GM23338 (cell line): ENCODE data around the gene TNNT3. TPM values are rescaled to one million over a fixed set of nuclear protein-coding genes. Genes with fewer than 3 reads are reported as not detected.

Experiments used
- ATAC-seq: fragments of 200-7000 bp; cut with Tn5 transposase; 3 replicates; pipeline ENCODE4 v1.9.1; 2020
- DNase-seq: peaks from one replicate; pipeline ENCODE4 v3.0.0-alpha.2; 2015; ENCODE audit warnings: low spot score
- H2AFZ ChIP-seq: fragments of 200-600 bp; sonication (generic); 2 replicates; pipeline ENCODE4 v1.8.0; 2016; ENCODE audit warnings: antibody characterized with exemption, mild to moderate bottlenecking, moderate library complexity
- H3F3A ChIP-seq: fragments of 200-600 bp; sonication (generic); replicated peaks from 2 replicates; pipeline ENCODE4 v1.8.0; 2017; ENCODE audit warnings: antibody characterized with exemption, mixed run types, low read depth
- H3K27ac ChIP-seq: fragments of 200-600 bp; sonication (generic); 2 replicates; pipeline ENCODE4 v1.6.1; 2016; ENCODE audit warnings: low read depth
- H3K27me3 ChIP-seq: fragments of 200-600 bp; sonication (generic); 2 replicates; pipeline ENCODE4 v1.8.0; 2016; ENCODE audit warnings: mild to moderate bottlenecking, mixed run types, moderate library complexity; ENCODE audit not compliant: insufficient read depth
- H3K36me3 ChIP-seq: fragments of 200-600 bp; sonication (generic); 2 replicates; pipeline ENCODE4 v1.8.0; 2016; ENCODE audit warnings: mild to moderate bottlenecking; ENCODE audit not compliant: insufficient read depth
- H3K4me1 ChIP-seq: fragments of 200-600 bp; sonication (generic); 2 replicates; pipeline ENCODE4 v1.8.0; 2016; ENCODE audit warnings: mild to moderate bottlenecking, moderate library complexity; ENCODE audit not compliant: insufficient read depth
- H3K4me2 ChIP-seq: fragments of 200-600 bp; sonication (generic); 2 replicates; pipeline ENCODE4 v1.7.1; 2017; ENCODE audit warnings: mixed run types
- H3K4me3 ChIP-seq: fragments of 200-600 bp; sonication (generic); 2 replicates; pipeline ENCODE4 v1.6.1; 2016; ENCODE audit warnings: mixed run types
- H3K79me2 ChIP-seq: fragments of 200-600 bp; sonication (generic); replicated peaks from 2 replicates; pipeline ENCODE4 v1.8.0; 2017; ENCODE audit warnings: mild to moderate bottlenecking; ENCODE audit not compliant: insufficient read depth
- H3K9me2 ChIP-seq: fragments of 200-600 bp; sonication (generic); 2 replicates; pipeline ENCODE4 v1.8.0; 2017; ENCODE audit not compliant: insufficient read depth
- H4K20me1 ChIP-seq: fragments of 200-600 bp; sonication (generic); replicated peaks from 2 replicates; pipeline ENCODE4 v1.8.0; 2017; ENCODE audit warnings: mild to moderate bottlenecking; ENCODE audit not compliant: insufficient read depth
- H3K27ac Mint-ChIP-seq: 2 replicates; pipeline ENCODE4 v1.8.0; 2020; ENCODE audit warnings: inconsistent platforms, mild to moderate bottlenecking, moderate library complexity, mixed read lengths
- H3K27me3 Mint-ChIP-seq: 3 replicates; pipeline ENCODE4 v1.8.0; 2022; ENCODE audit warnings: low read depth, mild to moderate bottlenecking, moderate library complexity, mixed read lengths, inconsistent platforms; ENCODE audit not compliant: insufficient read depth, poor library complexity
- H3K36me3 Mint-ChIP-seq: 3 replicates; pipeline ENCODE4 v1.8.0; 2021; ENCODE audit warnings: low read depth, mild to moderate bottlenecking, inconsistent platforms, moderate library complexity, mixed read lengths
- H3K4me1 Mint-ChIP-seq: 3 replicates; pipeline ENCODE4 v1.8.0; 2020; ENCODE audit warnings: mild to moderate bottlenecking, inconsistent platforms, mixed read lengths
- H3K4me3 Mint-ChIP-seq: 3 replicates; pipeline ENCODE4 v1.8.0; 2021; ENCODE audit warnings: moderate library complexity, mild to moderate bottlenecking, inconsistent platforms, mixed read lengths
- H3K9me3 Mint-ChIP-seq: 3 replicates; pipeline ENCODE4 v1.8.0; 2020; ENCODE audit warnings: moderate library complexity, mild to moderate bottlenecking, inconsistent platforms, mixed read lengths
- CREB1 ChIP-seq: fragments of 250-450 bp; sonication (Bioruptor Pico); IDR thresholded peaks from 2 replicates; pipeline ENCODE4 v1.5.0; 2020; ENCODE audit warnings: low read depth, mild to moderate bottlenecking, moderate library complexity
- CTCF ChIP-seq, 2 experiments: fragments of 200-600 bp in 1 of 2; sonication (generic) in 1 of 2; conservative IDR thresholded peaks; 2 replicates each; pipeline versions ENCODE4 v1.5.1 to v1.6.1; 2016 to 2017; ENCODE audit warnings: antibody characterized with exemption in 2 of 2, low read depth in 2 of 2, mild to moderate bottlenecking in 2 of 2, moderate library complexity in 1 of 2
- ETS1 ChIP-seq: IDR thresholded peaks from 2 replicates; pipeline ENCODE4 v1.6.1; 2016; ENCODE audit warnings: antibody characterized with exemption
- EZH2phosphoT487 ChIP-seq: fragments of 200-600 bp; sonication (generic); IDR thresholded peaks from one replicate; pipeline ENCODE4 v1.8.1; 2018; ENCODE audit warnings: antibody characterized with exemption; ENCODE audit not compliant: unreplicated experiment
- JUNB ChIP-seq: IDR thresholded peaks from one replicate; pipeline ENCODE4 v1.6.1; 2016; ENCODE audit warnings: antibody characterized with exemption; ENCODE audit not compliant: unreplicated experiment
- POLR2AphosphoS5 ChIP-seq: IDR thresholded peaks from 2 replicates; pipeline ENCODE4 v1.6.1; 2016; ENCODE audit warnings: antibody characterized with exemption, low read depth
- STAT1 ChIP-seq: IDR thresholded peaks from one replicate; pipeline ENCODE4 v1.6.1; 2016; ENCODE audit warnings: antibody characterized with exemption; ENCODE audit not compliant: unreplicated experiment
- ZNF331 ChIP-seq: fragments of 250-450 bp; sonication (Bioruptor Pico); IDR thresholded peaks from 2 replicates; pipeline ENCODE4 v1.5.0; 2020; ENCODE audit warnings: low read depth, mild to moderate bottlenecking, moderate library complexity
- polyA plus RNA-seq: library from polyadenylated mRNA; unstranded; fragments of >200 nt; fragmentation: Nextera tagmentation; extraction: Ambion mirVana; gene quantifications from 2 replicates; pipeline ENCODE4 v1.2.1, GENCODE V29; 2016
- total RNA-seq: library from RNA; depleted of rRNA; stranded (reverse); fragments of >200 nt; shearing (Covaris generic); gene quantifications from 2 replicates; pipeline ENCODE4 v1.2.3, GENCODE V29; 2014
- TF ChIP-seq, protein P1 (sequence below): fragments of 250-450 bp; sonication (Bioruptor Pico); IDR thresholded peaks from 2 replicates; pipeline ENCODE4 v1.5.0; 2020; ENCODE audit warnings: mild to moderate bottlenecking, moderate library complexity

Gene TNNT3
- total and polyA plus RNA-seq, 2 experiments from 2014 or later = not detected

DNA sequence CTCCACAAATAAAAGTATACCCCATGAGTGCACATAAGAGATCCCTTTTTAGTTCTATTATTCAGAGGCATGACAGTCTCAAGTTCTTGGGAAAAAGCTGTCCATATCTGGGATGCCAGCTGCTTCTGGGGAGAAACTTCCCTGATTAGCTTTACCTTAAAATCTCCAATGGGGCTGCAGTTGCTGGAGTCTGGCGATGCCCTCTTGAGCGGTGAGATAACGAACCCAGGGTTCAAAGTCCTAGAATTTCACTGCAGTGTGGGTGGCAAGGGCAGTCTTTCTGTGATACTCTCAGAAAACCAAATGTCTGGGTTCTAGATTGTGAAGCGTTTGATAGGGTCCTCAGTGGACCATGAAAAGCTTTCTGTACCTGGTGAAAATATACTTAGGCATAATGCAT lies 20.4 kb upstream of the TNNT3 start (continued):
- no peak for TF ChIP-seq ETS1
- TF ChIP-seq ZNF331 (CRISPR knock-in tag) = no peak
- no peak for TF ChIP-seq CREB1 (CRISPR knock-in tag)
- TF ChIP-seq EZH2phosphoT487 = no peak

DNA sequence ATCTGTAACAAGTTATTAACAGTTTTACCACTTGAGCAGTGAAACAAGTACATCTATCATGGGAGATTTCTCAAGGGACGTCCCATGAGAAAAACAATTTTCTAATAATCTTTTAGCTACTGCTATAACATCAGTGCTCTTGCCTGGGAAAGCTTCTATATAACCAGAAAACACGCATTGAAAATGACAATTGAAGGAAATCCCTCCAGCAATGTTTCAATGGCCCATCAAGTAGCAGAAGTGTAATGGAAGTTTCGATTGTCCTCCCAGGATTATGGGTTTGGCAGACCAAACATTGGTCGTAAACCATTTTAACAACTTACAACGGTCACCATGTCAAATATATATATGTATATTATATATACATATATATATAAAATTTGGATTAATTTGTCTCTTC lies 19.8 kb upstream of the TNNT3 start:
- H3K4me2 ChIP-seq = no peak overlapping the region
- Mint-ChIP-seq H3K4me3 (no peak overlapping the region), H3K27me3 (peaks cover 3% of the 10 kb centered on the region), H3K27ac (no peak overlapping the region), H3K36me3 (no peaks in the 10 kb centered on the region), H3K4me1 (peaks cover 8% of the 10 kb centered on the region), H3K9me3 (no peaks in the 10 kb centered on the region)
- no peak overlapping the region for H3K27ac ChIP-seq
- H4K20me1 ChIP-seq = no peaks in the 10 kb centered on the region
- H3F3A ChIP-seq = no peaks in the 10 kb centered on the region
- TF ChIP-seq STAT1 (no peak), POLR2AphosphoS5 (no peak), JUNB (no peak), CREB1 (CRISPR knock-in tag) (no peak)
- no peak overlapping the region for H2AFZ ChIP-seq
- DNase-seq (no peak), ATAC-seq (no peak)
- H3K36me3 ChIP-seq = no peaks in the 10 kb centered on the region
- H3K27me3 ChIP-seq = no peaks in the 10 kb centered on the region
- no peaks in the 10 kb centered on the region for H3K79me2 ChIP-seq
- H3K4me1 ChIP-seq = no peaks in the 10 kb centered on the region
- no peak overlapping the region for H3K4me3 ChIP-seq
- no peaks in the 10 kb centered on the region for H3K9me2 ChIP-seq

DNA sequence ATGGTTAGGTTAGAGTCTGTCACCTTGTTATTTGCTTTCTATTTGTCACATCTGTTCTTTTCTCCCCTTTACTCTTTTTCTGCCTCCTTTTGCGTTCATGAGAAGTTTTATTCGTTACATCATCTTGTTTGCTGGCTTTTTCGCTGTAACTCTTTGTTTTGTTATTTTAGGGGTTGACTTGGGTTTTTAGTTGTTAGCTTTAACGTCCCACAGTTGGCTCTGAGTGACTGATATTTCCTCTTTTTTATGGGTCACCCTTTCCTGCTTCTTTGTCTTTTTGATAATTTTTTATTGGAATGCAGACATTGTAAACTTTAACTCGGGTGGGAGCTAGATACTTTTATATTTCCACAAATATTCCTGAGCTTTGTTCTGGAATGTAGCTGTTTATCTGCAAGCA lies 13.3 kb upstream of the TNNT3 start:
- peak overlapping the region; percentile 69; the same call in 1 of the 2 replicates for H3K27ac ChIP-seq
- no peaks in the 10 kb centered on the region for H3K36me3 ChIP-seq
- H2AFZ ChIP-seq = peak overlapping the region; percentile 94
- H3K36me3 Mint-ChIP-seq = no peaks in the 10 kb centered on the region
- no peak for DNase-seq
- no peaks in the 10 kb centered on the region for H3F3A ChIP-seq
- peak overlapping the region; percentile 24; the same call in 1 of the 2 replicates for H3K4me2 ChIP-seq
- H3K9me2 ChIP-seq = no peaks in the 10 kb centered on the region
- no peak overlapping the region for H3K27ac Mint-ChIP-seq
- no peaks in the 10 kb centered on the region for H3K27me3 ChIP-seq
- H3K4me3 ChIP-seq = no peak overlapping the region
- H4K20me1 ChIP-seq = no peaks in the 10 kb centered on the region
- no peaks in the 10 kb centered on the region for H3K9me3 Mint-ChIP-seq
- peaks cover 3% of the 10 kb centered on the region for H3K27me3 Mint-ChIP-seq
- H3K4me3 Mint-ChIP-seq = no peak overlapping the region
- ATAC-seq = no peak
- no peaks in the 10 kb centered on the region for H3K79me2 ChIP-seq
- H3K4me1 Mint-ChIP-seq = peaks cover 25% of the 10 kb centered on the region
- peaks cover 27% of the 10 kb centered on the region; the same call in 1 of the 2 replicates for H3K4me1 ChIP-seq
- TF ChIP-seq ZNF331 (CRISPR knock-in tag) (no peak), EZH2phosphoT487 (no peak), CTCF (conservative IDR thresholded peaks at IDR 0.05; ENCODE audit: low read depth in 2 of 2) (no peak)
- TF ChIP-seq, protein P1, sequence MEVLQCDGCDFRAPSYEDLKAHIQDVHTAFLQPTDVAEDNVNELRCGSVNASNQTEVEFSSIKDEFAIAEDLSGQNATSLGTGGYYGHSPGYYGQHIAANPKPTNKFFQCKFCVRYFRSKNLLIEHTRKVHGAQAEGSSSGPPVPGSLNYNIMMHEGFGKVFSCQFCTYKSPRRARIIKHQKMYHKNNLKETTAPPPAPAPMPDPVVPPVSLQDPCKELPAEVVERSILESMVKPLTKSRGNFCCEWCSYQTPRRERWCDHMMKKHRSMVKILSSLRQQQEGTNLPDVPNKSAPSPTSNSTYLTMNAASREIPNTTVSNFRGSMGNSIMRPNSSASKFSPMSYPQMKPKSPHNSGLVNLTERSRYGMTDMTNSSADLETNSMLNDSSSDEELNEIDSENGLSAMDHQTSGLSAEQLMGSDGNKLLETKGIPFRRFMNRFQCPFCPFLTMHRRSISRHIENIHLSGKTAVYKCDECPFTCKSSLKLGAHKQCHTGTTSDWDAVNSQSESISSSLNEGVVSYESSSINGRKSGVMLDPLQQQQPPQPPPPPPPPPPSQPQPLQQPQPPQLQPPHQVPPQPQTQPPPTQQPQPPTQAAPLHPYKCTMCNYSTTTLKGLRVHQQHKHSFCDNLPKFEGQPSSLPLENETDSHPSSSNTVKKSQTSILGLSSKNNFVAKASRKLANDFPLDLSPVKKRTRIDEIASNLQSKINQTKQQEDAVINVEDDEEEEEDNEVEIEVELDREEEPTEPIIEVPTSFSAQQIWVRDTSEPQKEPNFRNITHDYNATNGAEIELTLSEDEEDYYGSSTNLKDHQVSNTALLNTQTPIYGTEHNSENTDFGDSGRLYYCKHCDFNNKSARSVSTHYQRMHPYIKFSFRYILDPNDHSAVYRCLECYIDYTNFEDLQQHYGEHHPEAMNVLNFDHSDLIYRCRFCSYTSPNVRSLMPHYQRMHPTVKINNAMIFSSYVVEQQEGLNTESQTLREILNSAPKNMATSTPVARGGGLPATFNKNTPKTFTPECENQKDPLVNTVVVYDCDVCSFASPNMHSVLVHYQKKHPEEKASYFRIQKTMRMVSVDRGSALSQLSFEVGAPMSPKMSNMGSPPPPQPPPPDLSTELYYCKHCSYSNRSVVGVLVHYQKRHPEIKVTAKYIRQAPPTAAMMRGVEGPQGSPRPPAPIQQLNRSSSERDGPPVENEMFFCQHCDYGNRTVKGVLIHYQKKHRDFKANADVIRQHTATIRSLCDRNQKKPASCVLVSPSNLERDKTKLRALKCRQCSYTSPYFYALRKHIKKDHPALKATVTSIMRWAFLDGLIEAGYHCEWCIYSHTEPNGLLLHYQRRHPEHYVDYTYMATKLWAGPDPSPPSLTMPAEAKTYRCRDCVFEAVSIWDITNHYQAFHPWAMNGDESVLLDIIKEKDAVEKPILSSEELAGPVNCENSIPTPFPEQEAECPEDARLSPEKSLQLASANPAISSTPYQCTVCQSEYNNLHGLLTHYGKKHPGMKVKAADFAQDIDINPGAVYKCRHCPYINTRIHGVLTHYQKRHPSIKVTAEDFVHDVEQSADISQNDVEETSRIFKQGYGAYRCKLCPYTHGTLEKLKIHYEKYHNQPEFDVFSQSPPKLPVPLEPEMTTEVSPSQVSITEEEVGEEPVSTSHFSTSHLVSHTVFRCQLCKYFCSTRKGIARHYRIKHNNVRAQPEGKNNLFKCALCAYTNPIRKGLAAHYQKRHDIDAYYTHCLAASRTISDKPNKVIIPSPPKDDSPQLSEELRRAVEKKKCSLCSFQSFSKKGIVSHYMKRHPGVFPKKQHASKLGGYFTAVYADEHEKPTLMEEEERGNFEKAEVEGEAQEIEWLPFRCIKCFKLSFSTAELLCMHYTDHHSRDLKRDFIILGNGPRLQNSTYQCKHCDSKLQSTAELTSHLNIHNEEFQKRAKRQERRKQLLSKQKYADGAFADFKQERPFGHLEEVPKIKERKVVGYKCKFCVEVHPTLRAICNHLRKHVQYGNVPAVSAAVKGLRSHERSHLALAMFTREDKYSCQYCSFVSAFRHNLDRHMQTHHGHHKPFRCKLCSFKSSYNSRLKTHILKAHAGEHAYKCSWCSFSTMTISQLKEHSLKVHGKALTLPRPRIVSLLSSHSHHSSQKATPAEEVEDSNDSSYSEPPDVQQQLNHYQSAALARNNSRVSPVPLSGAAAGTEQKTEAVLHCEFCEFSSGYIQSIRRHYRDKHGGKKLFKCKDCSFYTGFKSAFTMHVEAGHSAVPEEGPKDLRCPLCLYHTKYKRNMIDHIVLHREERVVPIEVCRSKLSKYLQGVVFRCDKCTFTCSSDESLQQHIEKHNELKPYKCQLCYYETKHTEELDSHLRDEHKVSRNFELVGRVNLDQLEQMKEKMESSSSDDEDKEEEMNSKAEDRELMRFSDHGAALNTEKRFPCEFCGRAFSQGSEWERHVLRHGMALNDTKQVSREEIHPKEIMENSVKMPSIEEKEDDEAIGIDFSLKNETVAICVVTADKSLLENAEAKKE (CRISPR knock-in tag) = no peak
